ENCODE results near the gene KDM6A.
A peak's percentile ranks its signal among the peaks of the same experiment; 100 is the strongest.
"Not testable (repeated sequence)": the region's sequence is repeated elsewhere in the genome, so short reads cannot be mapped to it uniquely, and the experiment has no call there.

The KDM6A gene

DNA sequence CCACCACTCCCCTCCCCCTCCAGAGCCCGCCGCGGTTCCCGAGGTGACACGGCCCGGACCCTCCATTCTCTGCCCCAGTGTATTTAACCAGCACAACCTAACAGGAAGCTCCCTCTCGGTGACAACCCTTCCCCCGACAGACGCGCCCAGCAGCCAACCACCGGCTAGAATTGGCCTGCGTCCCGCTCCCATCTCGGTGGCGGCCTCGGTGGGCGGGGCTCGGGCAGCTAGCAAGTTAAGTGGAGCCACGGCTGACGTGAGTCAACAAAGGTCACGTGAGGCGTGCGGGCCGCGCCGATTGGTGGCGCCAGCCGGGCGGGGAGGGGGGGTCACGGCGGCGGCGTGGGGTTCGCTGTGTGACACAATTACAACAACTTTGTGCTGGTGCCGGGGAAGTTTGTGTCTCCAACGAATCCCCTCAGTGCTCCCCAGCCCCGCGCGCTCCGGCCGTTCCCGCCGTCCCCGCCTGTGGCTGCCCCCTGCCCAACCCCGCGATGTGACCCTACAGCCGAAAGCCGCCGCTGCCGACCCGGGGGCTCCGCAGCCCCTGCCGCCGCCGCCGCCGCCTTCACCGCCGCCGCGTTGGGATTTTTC, at the start of gene KDM6A:
KDM6A (plus strand) TSS at position 368 of the 594 bp plus-strand sequence. CDS start 364 bp downstream, outside the sequence.
- TF ChIP-seq, protein P1, sequence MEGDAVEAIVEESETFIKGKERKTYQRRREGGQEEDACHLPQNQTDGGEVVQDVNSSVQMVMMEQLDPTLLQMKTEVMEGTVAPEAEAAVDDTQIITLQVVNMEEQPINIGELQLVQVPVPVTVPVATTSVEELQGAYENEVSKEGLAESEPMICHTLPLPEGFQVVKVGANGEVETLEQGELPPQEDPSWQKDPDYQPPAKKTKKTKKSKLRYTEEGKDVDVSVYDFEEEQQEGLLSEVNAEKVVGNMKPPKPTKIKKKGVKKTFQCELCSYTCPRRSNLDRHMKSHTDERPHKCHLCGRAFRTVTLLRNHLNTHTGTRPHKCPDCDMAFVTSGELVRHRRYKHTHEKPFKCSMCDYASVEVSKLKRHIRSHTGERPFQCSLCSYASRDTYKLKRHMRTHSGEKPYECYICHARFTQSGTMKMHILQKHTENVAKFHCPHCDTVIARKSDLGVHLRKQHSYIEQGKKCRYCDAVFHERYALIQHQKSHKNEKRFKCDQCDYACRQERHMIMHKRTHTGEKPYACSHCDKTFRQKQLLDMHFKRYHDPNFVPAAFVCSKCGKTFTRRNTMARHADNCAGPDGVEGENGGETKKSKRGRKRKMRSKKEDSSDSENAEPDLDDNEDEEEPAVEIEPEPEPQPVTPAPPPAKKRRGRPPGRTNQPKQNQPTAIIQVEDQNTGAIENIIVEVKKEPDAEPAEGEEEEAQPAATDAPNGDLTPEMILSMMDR (conservative IDR thresholded peaks at IDR 0.05; ENCODE audit: low read depth, low read length): no peak
- peak within 1 kb of the TSS; percentile 71 for H3K4me3 ChIP-seq (ENCODE audit: low read depth, low read length)
- DNase-seq (ENCODE audit: low read depth): peak; percentile 96

DNA sequence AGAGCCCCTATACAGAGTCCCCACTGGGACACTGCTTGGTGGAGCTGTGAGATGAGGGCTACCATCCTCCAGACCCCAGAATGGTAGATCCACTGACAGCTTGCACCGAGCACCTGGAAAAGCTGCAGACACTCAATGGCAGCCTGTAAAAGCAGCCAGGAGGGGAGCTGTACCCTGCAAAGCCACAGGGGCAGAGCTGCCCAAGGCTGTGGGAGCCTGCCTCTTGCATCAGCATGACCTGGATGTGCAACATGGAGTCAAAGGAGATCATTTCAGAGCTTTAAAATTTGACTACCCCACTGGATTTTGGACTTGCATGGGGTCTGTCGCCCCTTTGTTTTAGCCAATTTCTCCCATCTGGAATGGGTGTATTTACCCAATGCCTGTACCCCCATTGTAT, 49.8 kb upstream of the KDM6A start:
- not testable (repeated sequence) for DNase-seq (ENCODE audit: low read depth); H3K4me3 ChIP-seq (ENCODE audit: low read depth, low read length)

DNA sequence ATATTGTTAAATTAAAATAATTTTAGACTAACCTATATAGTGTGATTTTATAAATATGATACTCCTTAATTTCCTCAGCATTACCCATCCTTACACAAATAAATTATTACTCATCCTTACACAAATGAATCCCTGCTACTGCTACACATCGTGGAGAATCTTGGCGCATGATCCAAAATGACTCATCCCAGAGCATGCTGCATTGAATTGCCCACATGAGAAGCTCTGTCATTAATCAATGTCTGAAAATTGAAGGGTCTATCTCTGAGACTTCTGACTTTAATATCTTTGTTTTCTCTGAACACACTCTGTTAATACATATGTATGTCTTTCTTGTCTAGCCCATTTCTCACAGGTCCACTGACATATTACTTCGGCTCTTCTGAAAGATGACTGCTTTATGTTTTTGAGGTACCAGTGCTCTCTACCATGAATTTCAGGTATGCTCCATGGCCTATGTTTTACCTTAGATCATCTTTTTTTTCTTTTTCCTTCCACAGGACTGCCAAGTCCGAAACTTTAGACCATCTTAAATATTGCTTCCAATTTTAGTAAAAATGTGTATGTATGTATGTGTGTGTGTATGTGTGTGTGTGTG, 44.9 kb upstream of the KDM6A start:
- peak; percentile 67 for DNase-seq (ENCODE audit: low read depth)
- TF ChIP-seq, protein P1 (conservative IDR thresholded peaks at IDR 0.05; ENCODE audit: low read depth, low read length): no peak
- H3K4me3 ChIP-seq (ENCODE audit: low read depth, low read length): no peak overlapping the region

DNA sequence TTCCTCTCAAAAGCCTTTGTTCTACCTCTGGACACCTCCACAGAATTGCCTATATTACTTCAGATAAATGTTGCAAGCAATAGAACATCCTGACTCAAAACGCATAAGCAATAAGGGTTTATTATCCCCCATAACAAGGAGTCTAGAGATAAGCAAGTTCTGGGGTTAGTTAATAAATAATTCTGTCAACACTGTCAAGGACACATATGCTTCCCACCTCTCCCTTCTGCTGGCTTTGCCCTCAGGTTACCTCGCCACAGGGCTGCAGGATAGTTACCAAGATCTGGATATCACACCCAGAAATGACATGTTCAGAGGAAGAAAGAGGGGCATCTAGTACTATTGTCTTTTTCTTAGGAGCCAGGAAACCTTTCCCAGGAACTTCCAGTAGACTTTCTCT, 43.2 kb upstream of the KDM6A start:
- TF ChIP-seq, protein P1 (conservative IDR thresholded peaks at IDR 0.05; ENCODE audit: low read depth, low read length): no peak
- H3K4me3 ChIP-seq (ENCODE audit: low read depth, low read length): no peak overlapping the region
- no peak for DNase-seq (ENCODE audit: low read depth)

DNA sequence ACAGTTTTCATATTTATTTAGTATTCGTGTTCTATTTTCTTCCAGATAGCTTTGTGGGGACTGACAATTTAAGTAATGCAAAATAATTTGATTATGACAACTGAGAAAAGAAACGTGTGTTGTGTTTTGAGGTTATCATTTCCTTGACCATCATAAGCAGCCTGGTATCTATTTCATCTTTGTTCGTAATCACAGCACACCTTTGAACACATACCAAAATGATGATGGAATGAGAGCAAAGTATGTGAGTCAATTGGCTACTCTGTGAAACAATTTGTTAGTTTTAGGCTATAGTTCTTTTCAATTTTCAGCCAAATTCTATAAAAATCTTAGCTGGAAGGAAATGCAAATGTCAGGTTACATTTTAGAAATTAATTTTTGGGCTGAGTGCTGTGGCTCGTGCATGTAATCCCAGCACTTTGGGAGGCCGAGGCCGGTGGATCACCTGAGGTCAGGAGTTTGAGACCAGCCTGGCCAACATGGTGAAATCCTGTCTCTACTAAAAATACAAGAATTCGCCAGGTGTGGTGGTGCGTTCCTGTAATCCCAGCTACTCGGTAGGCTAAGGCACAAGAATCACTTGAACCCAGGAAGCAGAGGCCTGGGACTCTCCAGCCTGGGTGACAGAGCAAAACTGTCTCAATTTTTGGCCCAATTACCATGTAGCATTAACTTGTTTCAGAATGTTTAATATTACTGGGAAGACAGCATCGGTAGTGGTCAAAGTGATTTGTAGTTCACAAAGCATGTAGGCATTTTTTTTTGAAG, 30.3 kb upstream of the KDM6A start:
- H3K4me3 ChIP-seq (ENCODE audit: low read depth, low read length): no peak overlapping the region
- TF ChIP-seq, protein P1 (conservative IDR thresholded peaks at IDR 0.05; ENCODE audit: low read depth, low read length): no peak
- no peak for DNase-seq (ENCODE audit: low read depth)

DNA sequence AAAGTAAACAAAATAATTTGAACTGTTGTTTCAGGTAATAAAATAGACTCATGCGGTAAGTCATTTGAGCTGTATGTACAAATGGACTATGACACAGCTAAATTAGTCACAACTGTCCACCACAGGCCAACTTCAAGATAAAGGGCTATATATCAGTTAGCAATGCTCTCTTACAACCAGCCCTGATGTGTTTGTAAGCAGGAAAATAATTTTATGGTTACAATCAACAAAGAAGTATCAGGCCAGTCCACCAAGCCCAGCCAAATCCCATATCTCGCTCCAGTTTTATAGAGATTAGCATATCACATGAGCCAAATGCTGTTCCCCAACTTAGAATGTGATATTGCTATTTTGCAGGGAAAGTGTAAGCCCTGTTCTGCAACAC, 29.7 kb upstream of the KDM6A start:
- TF ChIP-seq, protein P1 (conservative IDR thresholded peaks at IDR 0.05; ENCODE audit: low read depth, low read length): no peak
- no peak for DNase-seq (ENCODE audit: low read depth)
- H3K4me3 ChIP-seq (ENCODE audit: low read depth, low read length): no peak overlapping the region

DNA sequence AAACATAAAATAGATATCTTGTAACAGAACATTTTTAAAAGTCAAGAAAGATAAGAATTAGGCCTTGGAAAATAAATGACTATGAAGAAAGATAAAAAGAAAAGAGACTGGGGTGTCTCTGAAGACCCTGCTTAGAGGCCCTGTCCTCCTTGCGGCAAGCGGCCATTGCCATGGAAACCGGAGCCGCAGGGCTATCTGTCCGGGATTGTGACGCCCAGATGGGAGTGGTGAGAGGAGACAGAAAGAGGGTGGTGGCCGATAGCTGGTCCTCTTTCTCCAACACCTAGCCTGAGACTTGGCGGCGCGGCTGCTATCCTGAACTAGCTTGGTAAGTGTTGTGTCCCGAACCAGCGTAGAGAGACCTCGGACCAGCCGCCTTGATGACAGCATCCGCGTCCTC, 29.2 kb upstream of the KDM6A start, which contains the start of gene DUSP21:
DUSP21 (plus strand) TSS at position 269 of the 400 bp plus-strand sequence; CDS start at position 381, 112 bp downstream.
- DNase-seq (ENCODE audit: low read depth): no peak
- TF ChIP-seq, protein P1 (conservative IDR thresholded peaks at IDR 0.05; ENCODE audit: low read depth, low read length): no peak
- H3K4me3 ChIP-seq (ENCODE audit: low read depth, low read length): no peak within 1 kb of the TSS

Data from choroid plexus epithelial cell (primary cell).